OCI-LY1 (cell line): ENCODE data around the gene CHMP4B.

Experiments
- CTCF ChIP-seq: fragments of 200-600 bp; sonication (generic), shearing (Covaris generic); IDR thresholded peaks from 2 replicates; pipeline ENCODE4 v1.5.1; 2017; ENCODE audit warnings: mild to moderate bottlenecking, antibody characterized with exemption, low read length, moderate library complexity, mixed read lengths
- EZH2 ChIP-seq: fragments of 200-600 bp; sonication (generic), shearing (Covaris generic); IDR thresholded peaks from 2 replicates; pipeline ENCODE4 v1.8.0; 2017; ENCODE audit warnings: borderline replicate concordance, mixed run types, mild to moderate bottlenecking, antibody characterized with exemption, low read length, moderate library complexity, mixed read lengths

- TF ChIP-seq EZH2 (no peak), CTCF (peak; percentile 88)
These were observed 51.7 kb downstream of the CHMP4B start for GRCh38 chr20:33862709-33863403.
